ENCODE data around the gene UBLCP1. TPM values are rescaled to one million over a fixed set of nuclear protein-coding genes. Genes with fewer than 3 reads are reported as not detected.
"Not testable (repeated sequence)": the region's sequence is repeated elsewhere in the genome, so short reads cannot be mapped to it uniquely, and the experiment has no call there.

UBLCP1 gene
- total RNA-seq, 2 experiments from 2014 or later = 11.3 to 24.9 TPM

DNA sequence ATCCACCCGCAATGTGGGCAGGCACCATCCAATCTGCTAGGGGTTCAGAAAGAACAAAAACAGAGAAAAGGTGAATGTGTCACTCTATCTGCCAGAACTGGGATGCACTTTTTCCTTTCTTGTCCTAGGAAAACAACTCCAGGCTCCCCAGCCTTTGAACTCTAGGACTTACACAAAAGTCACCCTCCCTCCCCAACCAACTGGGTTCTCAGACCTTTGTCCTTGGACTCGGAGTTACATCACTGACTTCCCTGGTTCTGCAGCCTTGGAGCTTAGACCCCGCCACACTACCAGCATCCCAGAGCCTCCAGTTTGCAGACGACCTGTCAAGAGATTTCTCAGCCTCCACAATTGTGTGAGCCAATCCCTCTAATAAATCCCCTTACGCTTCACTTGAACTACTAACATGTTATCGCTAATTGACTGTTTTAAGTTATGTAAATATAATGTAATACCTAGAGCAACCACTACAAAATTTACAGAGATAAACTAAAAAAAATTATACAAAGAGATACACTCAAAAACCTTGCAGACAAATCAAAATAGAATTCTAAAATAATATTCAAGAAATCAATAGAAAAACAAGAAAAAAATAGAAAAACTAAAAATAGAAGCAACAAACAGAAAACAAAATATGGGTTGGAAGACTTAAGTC, 5.3 kb upstream of the UBLCP1 start:
- no peak overlapping the region for H3K4me3 ChIP-seq (ENCODE audit: low read depth, low read length, poor library complexity, severe bottlenecking)
- no peak for TF ChIP-seq EZH2phosphoT487 (IDR thresholded peaks at IDR 0.05; ENCODE audit: borderline replicate concordance, low read depth, low read length)
- TF ChIP-seq, protein P1, sequence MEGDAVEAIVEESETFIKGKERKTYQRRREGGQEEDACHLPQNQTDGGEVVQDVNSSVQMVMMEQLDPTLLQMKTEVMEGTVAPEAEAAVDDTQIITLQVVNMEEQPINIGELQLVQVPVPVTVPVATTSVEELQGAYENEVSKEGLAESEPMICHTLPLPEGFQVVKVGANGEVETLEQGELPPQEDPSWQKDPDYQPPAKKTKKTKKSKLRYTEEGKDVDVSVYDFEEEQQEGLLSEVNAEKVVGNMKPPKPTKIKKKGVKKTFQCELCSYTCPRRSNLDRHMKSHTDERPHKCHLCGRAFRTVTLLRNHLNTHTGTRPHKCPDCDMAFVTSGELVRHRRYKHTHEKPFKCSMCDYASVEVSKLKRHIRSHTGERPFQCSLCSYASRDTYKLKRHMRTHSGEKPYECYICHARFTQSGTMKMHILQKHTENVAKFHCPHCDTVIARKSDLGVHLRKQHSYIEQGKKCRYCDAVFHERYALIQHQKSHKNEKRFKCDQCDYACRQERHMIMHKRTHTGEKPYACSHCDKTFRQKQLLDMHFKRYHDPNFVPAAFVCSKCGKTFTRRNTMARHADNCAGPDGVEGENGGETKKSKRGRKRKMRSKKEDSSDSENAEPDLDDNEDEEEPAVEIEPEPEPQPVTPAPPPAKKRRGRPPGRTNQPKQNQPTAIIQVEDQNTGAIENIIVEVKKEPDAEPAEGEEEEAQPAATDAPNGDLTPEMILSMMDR (conservative IDR thresholded peaks at IDR 0.05; ENCODE audit: low read length) = no peak
- no TSS peak for BruUV-seq (replicated peaks)
- no peaks in the 10 kb centered on the region for H3K9me3 ChIP-seq (ENCODE audit: low read length)
- no peak overlapping the region for H3K27ac ChIP-seq (ENCODE audit: low read depth, low read length, poor library complexity, severe bottlenecking)
- no peaks in the 10 kb centered on the region for H3K79me2 ChIP-seq (ENCODE audit: insufficient read depth, low read depth, low read length)
- H3K9me2 ChIP-seq (ENCODE audit: insufficient read depth, low read length) = no peaks in the 10 kb centered on the region
- H3K4me2 ChIP-seq (ENCODE audit: low read length) = no peak overlapping the region
- H2AFZ ChIP-seq (ENCODE audit: low read length) = no peak overlapping the region
- peaks cover 8% of the 10 kb centered on the region for H3K4me1 ChIP-seq (ENCODE audit: insufficient read depth, low read length, poor library complexity, severe bottlenecking)
- H3K36me3 ChIP-seq (ENCODE audit: insufficient read depth, low read length) = no peaks in the 10 kb centered on the region
- POLR2A ChIA-PET = interaction anchor here (0.5 kb wide), 1 partner anchor 25 kb away, joined by 4 read pairs; no protein-coding TSS in a partner anchor
- no peak for DNase-seq (ENCODE audit: low spot score)
- intact Hi-C loops (cut with micrococcal nuclease; ENCODE audit: unreplicated experiment) = no loop called here
- no peaks in the 10 kb centered on the region for H4K20me1 ChIP-seq (ENCODE audit: insufficient read depth, low read length)
- CTCF ChIA-PET (ENCODE audit: unreplicated experiment) = no interaction called here

DNA sequence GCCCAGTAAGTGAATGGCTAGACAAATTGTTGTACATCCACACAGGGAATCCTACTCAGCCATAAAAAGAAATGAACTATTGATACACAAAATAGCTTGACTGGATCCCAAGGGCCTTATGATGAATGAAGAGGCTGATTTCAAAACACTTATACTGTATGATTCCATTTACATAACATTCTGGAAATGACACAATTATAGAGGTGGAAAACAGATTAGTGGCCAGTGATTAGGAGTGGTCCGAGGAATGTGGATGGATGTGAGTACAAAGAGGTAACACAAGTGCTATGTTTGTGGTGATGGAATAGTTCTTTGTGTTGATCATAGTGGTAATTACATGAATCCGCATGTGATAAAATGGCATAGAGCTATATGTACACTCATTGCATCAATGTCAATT, 4.7 kb upstream of the UBLCP1 start:
- Histone ChIP-seq H3K4me1 (ENCODE audit: insufficient read depth, low read length, poor library complexity, severe bottlenecking) (peaks cover 9% of the 10 kb centered on the region), H3K9me2 (ENCODE audit: insufficient read depth, low read length) (no peaks in the 10 kb centered on the region), H3K4me3 (ENCODE audit: low read depth, low read length, poor library complexity, severe bottlenecking) (no peak overlapping the region), H3K4me2 (ENCODE audit: low read length) (no peak overlapping the region), H3K36me3 (ENCODE audit: insufficient read depth, low read length) (no peaks in the 10 kb centered on the region), H3K79me2 (ENCODE audit: insufficient read depth, low read depth, low read length) (peaks cover under 1% of the 10 kb centered on the region; the same call in 1 of the 2 replicates), H3K27ac (ENCODE audit: low read depth, low read length, poor library complexity, severe bottlenecking) (no peak overlapping the region), H4K20me1 (ENCODE audit: insufficient read depth, low read length) (no peaks in the 10 kb centered on the region), H2AFZ (ENCODE audit: low read length) (no peak overlapping the region), H3K9me3 (ENCODE audit: low read length) (no peaks in the 10 kb centered on the region)
- TF ChIP-seq EZH2phosphoT487 (IDR thresholded peaks at IDR 0.05; ENCODE audit: borderline replicate concordance, low read depth, low read length) = no peak
- TF ChIP-seq, protein P1 (conservative IDR thresholded peaks at IDR 0.05; ENCODE audit: low read length) = no peak
- POLR2A ChIA-PET = no interaction called here
- BruUV-seq (replicated peaks) = no TSS peak
- intact Hi-C loops (cut with micrococcal nuclease; ENCODE audit: unreplicated experiment) = no loop called here
- DNase-seq (ENCODE audit: low spot score) = no peak
- CTCF ChIA-PET (ENCODE audit: unreplicated experiment) = no interaction called here

DNA sequence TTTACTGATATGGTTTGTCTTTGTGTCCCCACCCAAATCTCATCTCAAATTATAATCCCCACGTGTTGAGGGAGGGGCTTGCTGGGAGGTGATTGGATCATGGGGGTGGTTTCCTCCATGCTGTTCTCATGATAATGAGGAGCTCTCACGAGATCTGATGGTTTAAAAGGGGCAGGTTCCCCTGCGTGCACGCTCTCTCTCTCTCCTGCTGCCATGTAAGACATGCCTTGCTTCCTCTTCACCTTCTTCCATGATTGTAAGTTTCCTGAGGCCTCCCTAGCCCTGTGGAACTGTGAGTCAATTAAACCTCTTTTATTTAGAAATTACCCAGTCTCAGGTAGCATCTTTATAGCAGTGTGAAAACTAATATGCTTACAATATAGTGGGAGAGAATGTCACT, 2.9 kb upstream of the UBLCP1 start:
- intact Hi-C loops (cut with micrococcal nuclease; ENCODE audit: unreplicated experiment) = loop anchor here (5.0 kb wide), 1 partner anchor 103 kb away; no protein-coding TSS in a partner anchor
- CTCF ChIA-PET (ENCODE audit: unreplicated experiment) = not testable (repeated sequence)

More for the DNA sequence above, 2.9 kb upstream of the UBLCP1 start:
- H3K4me2 ChIP-seq (ENCODE audit: low read length); H2AFZ ChIP-seq (ENCODE audit: low read length); H3K4me3 ChIP-seq (ENCODE audit: low read depth, low read length, poor library complexity, severe bottlenecking); H3K9me2 ChIP-seq (ENCODE audit: insufficient read depth, low read length); H3K36me3 ChIP-seq (ENCODE audit: insufficient read depth, low read length); H3K9me3 ChIP-seq (ENCODE audit: low read length); H3K79me2 ChIP-seq (ENCODE audit: insufficient read depth, low read depth, low read length); H4K20me1 ChIP-seq (ENCODE audit: insufficient read depth, low read length); POLR2A ChIA-PET; BruUV-seq (replicated peaks); DNase-seq (ENCODE audit: low spot score); H3K27ac ChIP-seq (ENCODE audit: low read depth, low read length, poor library complexity, severe bottlenecking): not testable (repeated sequence)
- peaks cover 17% of the 10 kb centered on the region for H3K4me1 ChIP-seq (ENCODE audit: insufficient read depth, low read length, poor library complexity, severe bottlenecking)
